ENCODE measurements around the gene SH3RF3. TPM values are rescaled to one million over a fixed set of nuclear protein-coding genes. Genes with fewer than 3 reads are reported as not detected.

The SH3RF3 gene
- total RNA-seq, 4 donors from 2014 or later, result 2.8 to 5.7 (median 3.0) TPM

- H3K27me3 ChIP-seq, result no peaks in the 10 kb centered on the region
- peaks cover 40 to 54% of the 10 kb centered on the region in 2 donors for H3K4me1 ChIP-seq
- in situ Hi-C loops (cut with MboI; ENCODE audit: low sequenced_read_pairs in 4 of 4), result no loop called here
- ATAC-seq (peak; percentile 78 to 84), DNase-seq (peak; percentile 80 to 87)
- H3K9me3 ChIP-seq, result no peaks in the 10 kb centered on the region
- intact Hi-C loops (cut with DNase I; ENCODE audit: low total_unique reads), result loop anchor here (5.0 kb wide), 1 partner anchor 47 kb away; no protein-coding TSS in a partner anchor
- no peak overlapping the region for H3K4me3 ChIP-seq
- peak overlapping the region; percentile 72 to 88 (median 76) for H3K27ac ChIP-seq
- TF ChIP-seq POLR2A (IDR thresholded peaks at IDR 0.05), result no peak
- TF ChIP-seq CTCF (IDR thresholded peaks at IDR 0.05 in 4 of 5, conservative IDR thresholded peaks at IDR 0.05 in 1 of 5), result peak in 2 of 5 experiments; percentile 16 to 19
- H3K36me3 ChIP-seq, result no peaks in the 10 kb centered on the region
These were observed 321.7 kb downstream of the SH3RF3 start for GRCh38 chr2:109450574-109451273.

- Histone ChIP-seq H3K4me1 (peaks cover 40 to 51% of the 10 kb centered on the region in 2 donors), H3K27ac (peak overlapping the region in 3 of 4 donors; percentile 72 to 88 (median 77)), H3K27me3 (no peaks in the 10 kb centered on the region), H3K4me3 (no peak overlapping the region), H3K36me3 (no peaks in the 10 kb centered on the region), H3K9me3 (no peaks in the 10 kb centered on the region)
- TF ChIP-seq CTCF (IDR thresholded peaks at IDR 0.05 in 4 of 5, conservative IDR thresholded peaks at IDR 0.05 in 1 of 5) (no peak), POLR2A (IDR thresholded peaks at IDR 0.05) (no peak)
- ATAC-seq, result no peak
- intact Hi-C loops (cut with DNase I; ENCODE audit: low total_unique reads) (loop anchor here (5.0 kb wide), 1 partner anchor 46 kb away; no protein-coding TSS in a partner anchor), in situ Hi-C loops (cut with MboI; ENCODE audit: low sequenced_read_pairs in 4 of 4) (no loop called here)
- DNase-seq, result no peak
These were observed 322.7 kb downstream of the SH3RF3 start for GRCh38 chr2:109451671-109452070.

GRCh38 chr2:109452318-109453305 is 323.6 kb downstream of the SH3RF3 start:
- ATAC-seq (no peak), DNase-seq (no peak)
- intact Hi-C loops (cut with DNase I; ENCODE audit: low total_unique reads) (loop anchor here (5.0 kb wide), 1 partner anchor 45 kb away; no protein-coding TSS in a partner anchor), in situ Hi-C loops (cut with MboI; ENCODE audit: low sequenced_read_pairs in 4 of 4) (no loop called here)
- Histone ChIP-seq H3K27ac (no peak overlapping the region), H3K4me3 (no peak overlapping the region), H3K4me1 (peaks cover 40 to 47% of the 10 kb centered on the region in 2 donors), H3K36me3 (no peaks in the 10 kb centered on the region), H3K9me3 (no peaks in the 10 kb centered on the region), H3K27me3 (no peaks in the 10 kb centered on the region)
- TF ChIP-seq POLR2A (IDR thresholded peaks at IDR 0.05) (no peak), CTCF (IDR thresholded peaks at IDR 0.05 in 4 of 5, conservative IDR thresholded peaks at IDR 0.05 in 1 of 5) (no peak)

- ATAC-seq (no peak), DNase-seq (no peak)
- Histone ChIP-seq H3K27ac (no peak overlapping the region), H3K4me3 (no peak overlapping the region), H3K9me3 (no peaks in the 10 kb centered on the region), H3K27me3 (no peaks in the 10 kb centered on the region), H3K4me1 (peaks cover 40% of the 10 kb centered on the region in 2 donors), H3K36me3 (no peaks in the 10 kb centered on the region)
- in situ Hi-C loops (cut with MboI; ENCODE audit: low sequenced_read_pairs in 4 of 4) (no loop called here), intact Hi-C loops (cut with DNase I; ENCODE audit: low total_unique reads) (loop anchor here (5.0 kb wide), 1 partner anchor 44 kb away; no protein-coding TSS in a partner anchor)
- no peak for TF ChIP-seq CTCF (IDR thresholded peaks at IDR 0.05 in 4 of 5, conservative IDR thresholded peaks at IDR 0.05 in 1 of 5)
- TF ChIP-seq POLR2A (IDR thresholded peaks at IDR 0.05), result no peak
These were observed 324.5 kb downstream of the SH3RF3 start for GRCh38 chr2:109453371-109453995.
